NAMALWA (cell line): ENCODE results near the gene MYO9A.

Experiments used
- DNase-seq: peaks from one replicate; pipeline ENCODE4 v3.0.0-alpha.2; 2015; ENCODE audit warnings: low spot score

The MYO9A gene

GRCh38 chr15:71957026-71957425 lies 160.9 kb downstream of the MYO9A start:
- DNase-seq: no peak

- DNase-seq: no peak
Measured at GRCh38 chr15:71951134-71951533, 166.8 kb downstream of the MYO9A start.

- DNase-seq: no peak
Measured at GRCh38 chr15:71945012-71945411, 172.9 kb downstream of the MYO9A start.

- no peak for DNase-seq
Measured at GRCh38 chr15:71943806-71944205, 174.1 kb downstream of the MYO9A start.

GRCh38 chr15:71939981-71940588 lies 177.9 kb downstream of the MYO9A start:
- DNase-seq: no peak

GRCh38 chr15:71937650-71938311 lies 180.2 kb downstream of the MYO9A start:
- no peak for DNase-seq

- DNase-seq: no peak
Measured at GRCh38 chr15:71934446-71934845, 183.5 kb downstream of the MYO9A start.

- DNase-seq: no peak
Measured at GRCh38 chr15:71932689-71933088, 185.3 kb downstream of the MYO9A start.

GRCh38 chr15:71931261-71931660 lies 186.7 kb downstream of the MYO9A start:
- no peak for DNase-seq

- DNase-seq: no peak
Measured at GRCh38 chr15:71925145-71925544, 192.8 kb downstream of the MYO9A start.

- no peak for DNase-seq
Measured at GRCh38 chr15:71921191-71921590, 196.8 kb downstream of the MYO9A start.

- no peak for DNase-seq
Measured at GRCh38 chr15:71920573-71920972, 197.4 kb downstream of the MYO9A start.

- DNase-seq: no peak
Measured at GRCh38 chr15:71916834-71917233, 201.1 kb downstream of the MYO9A start.

- DNase-seq: no peak
Measured at GRCh38 chr15:71914092-71914491, 203.9 kb downstream of the MYO9A start.

- no peak for DNase-seq
Measured at GRCh38 chr15:71899674-71900073, 218.3 kb downstream of the MYO9A start.

GRCh38 chr15:71893691-71894090 lies 224.3 kb downstream of the MYO9A start:
- no peak for DNase-seq

- no peak for DNase-seq
Measured at GRCh38 chr15:71892335-71892734, 225.6 kb downstream of the MYO9A start.

- no peak for DNase-seq
Measured at GRCh38 chr15:71891026-71891425, 226.9 kb downstream of the MYO9A start.

GRCh38 chr15:71889947-71890346 lies 228.0 kb downstream of the MYO9A start:
- no peak for DNase-seq

- no peak for DNase-seq
Measured at GRCh38 chr15:71889385-71889784, 228.6 kb downstream of the MYO9A start.

GRCh38 chr15:71888797-71889196 lies 229.2 kb downstream of the MYO9A start:
- DNase-seq: no peak

- no peak for DNase-seq
Measured at GRCh38 chr15:71885390-71885789, 232.6 kb downstream of the MYO9A start.

- DNase-seq: no peak
Measured at GRCh38 chr15:71883447-71883846, 234.5 kb downstream of the MYO9A start.

GRCh38 chr15:71880276-71880675 lies 237.7 kb downstream of the MYO9A start:
- DNase-seq: no peak
